Karpas-422 (cell line): ENCODE results near the gene PEF1. TPM values are rescaled to one million over a fixed set of nuclear protein-coding genes. Genes with fewer than 3 reads are reported as not detected.

Experiments
- DNase-seq: peaks from one replicate; pipeline ENCODE4 v3.0.0-alpha.2; 2015
- H2AFZ ChIP-seq: fragments of 200-600 bp; sonication (generic); 2 replicates; pipeline ENCODE4 v1.6.1; 2014; ENCODE audit warnings: antibody characterized with exemption, low read length, mixed read lengths
- H3K27ac ChIP-seq: fragments of 200-600 bp; sonication (generic); 2 replicates; pipeline ENCODE4 v1.5.1; 2014; ENCODE audit warnings: mild to moderate bottlenecking, low read length, moderate library complexity
- H3K27me3 ChIP-seq: fragments of 200-600 bp; sonication (generic); 2 replicates; pipeline ENCODE4 v1.6.1; 2014; ENCODE audit warnings: low read length, mixed read lengths
- H3K36me3 ChIP-seq: fragments of 200-600 bp; sonication (generic); 2 replicates; pipeline ENCODE4 v1.6.1; 2014; ENCODE audit warnings: low read length, mixed read lengths; ENCODE audit not compliant: insufficient read depth
- H3K4me1 ChIP-seq: fragments of 200-600 bp; sonication (generic); 2 replicates; pipeline ENCODE4 v1.6.1; 2014; ENCODE audit warnings: mild to moderate bottlenecking, low read length, mixed read lengths
- H3K4me2 ChIP-seq: fragments of 200-600 bp; sonication (generic); 2 replicates; pipeline ENCODE4 v1.6.1; 2014; ENCODE audit warnings: low read length, low read depth, mild to moderate bottlenecking; ENCODE audit not compliant: poor library complexity, severe bottlenecking
- H3K4me3 ChIP-seq: fragments of 200-600 bp; sonication (generic); 2 replicates; pipeline ENCODE4 v1.5.1; 2014; ENCODE audit warnings: mild to moderate bottlenecking, antibody characterized with exemption, low read length, mixed read lengths
- H3K79me2 ChIP-seq: fragments of 200-600 bp; sonication (generic); 2 replicates; pipeline ENCODE4 v1.6.1; 2014; ENCODE audit warnings: mild to moderate bottlenecking, low read length, mixed read lengths
- H3K9ac ChIP-seq: fragments of 200-600 bp; sonication (generic); 2 replicates; pipeline ENCODE4 v1.6.0; 2014; ENCODE audit warnings: low read length
- H3K9me2 ChIP-seq: fragments of 200-600 bp; sonication (generic), shearing (Covaris generic); replicated peaks from 2 replicates; pipeline ENCODE4 v1.6.0; 2014; ENCODE audit warnings: mild to moderate bottlenecking, low read length, moderate library complexity; ENCODE audit not compliant: insufficient read depth
- H3K9me3 ChIP-seq: fragments of 300-700, 200-600 bp; sonication (generic); 2 replicates; pipeline ENCODE4 v1.6.1; 2014; ENCODE audit warnings: low read length, mixed read lengths
- H4K20me1 ChIP-seq: fragments of 200-600 bp; sonication (generic); 2 replicates; pipeline ENCODE4 v1.6.1; 2014; ENCODE audit warnings: mild to moderate bottlenecking, antibody characterized with exemption, low read length, low read depth; ENCODE audit not compliant: insufficient read depth
- total RNA-seq: library from RNA; depleted of rRNA; stranded (reverse); fragments of >200 nt; shearing (Covaris generic); gene quantifications from 2 replicates; pipeline ENCODE4 v1.2.3, GENCODE V29; 2014; ENCODE audit warnings: low replicate concordance

PEF1 gene
- total RNA-seq, 1 experiment from 2014 or later = 53.0 TPM

- Histone ChIP-seq H4K20me1 (no peaks in the 10 kb centered on the region), H3K9ac (no peak overlapping the region), H3K4me3 (no peak overlapping the region), H3K4me2 (no peak overlapping the region), H3K9me3 (no peaks in the 10 kb centered on the region), H3K9me2 (no peaks in the 10 kb centered on the region), H3K36me3 (no peaks in the 10 kb centered on the region), H3K4me1 (peaks cover 2% of the 10 kb centered on the region; the same call in 1 of the 2 replicates), H3K79me2 (no peaks in the 10 kb centered on the region), H3K27ac (no peak overlapping the region), H3K27me3 (no peaks in the 10 kb centered on the region), H2AFZ (no peak overlapping the region)
- no peak for DNase-seq
Observed at GRCh38 chr1:31614414-31615005, 30.2 kb downstream of the PEF1 start.

GRCh38 chr1:31609514-31610118 is 35.1 kb downstream of the PEF1 start:
- Histone ChIP-seq H3K4me3 (no peak overlapping the region), H3K36me3 (no peaks in the 10 kb centered on the region), H3K4me2 (no peak overlapping the region)

GRCh38 chr1:31607360-31607759 is 37.3 kb downstream of the PEF1 start:
- Histone ChIP-seq H3K36me3 (no peaks in the 10 kb centered on the region), H3K9ac (no peak overlapping the region), H3K4me2 (no peak overlapping the region), H3K79me2 (no peaks in the 10 kb centered on the region), H3K9me3 (no peaks in the 10 kb centered on the region), H2AFZ (no peak overlapping the region), H4K20me1 (no peaks in the 10 kb centered on the region), H3K4me3 (no peak overlapping the region), H3K27me3 (no peaks in the 10 kb centered on the region), H3K27ac (no peak overlapping the region), H3K9me2 (no peaks in the 10 kb centered on the region), H3K4me1 (peaks cover 11% of the 10 kb centered on the region)
- no peak for DNase-seq

More at GRCh38 chr1:31609514-31610118, 35.1 kb downstream of the PEF1 start:
- peaks cover 11% of the 10 kb centered on the region for H3K4me1 ChIP-seq
- no peaks in the 10 kb centered on the region for H4K20me1 ChIP-seq
- no peak for DNase-seq
- H3K9ac ChIP-seq = no peak overlapping the region
- H2AFZ ChIP-seq = no peak overlapping the region
- H3K27ac ChIP-seq = no peak overlapping the region
- no peaks in the 10 kb centered on the region for H3K79me2 ChIP-seq
- H3K27me3 ChIP-seq = no peaks in the 10 kb centered on the region
- no peaks in the 10 kb centered on the region for H3K9me2 ChIP-seq
- no peaks in the 10 kb centered on the region for H3K9me3 ChIP-seq

- peaks cover 11% of the 10 kb centered on the region for H3K4me1 ChIP-seq
- H3K79me2 ChIP-seq = no peaks in the 10 kb centered on the region
- H3K9ac ChIP-seq = no peak overlapping the region
- DNase-seq = peak; percentile 80
- no peaks in the 10 kb centered on the region for H4K20me1 ChIP-seq
- H3K36me3 ChIP-seq = no peaks in the 10 kb centered on the region
- H2AFZ ChIP-seq = peak overlapping the region; percentile 87
- no peak overlapping the region for H3K4me3 ChIP-seq
- H3K27ac ChIP-seq = no peak overlapping the region
- H3K9me3 ChIP-seq = no peaks in the 10 kb centered on the region
- no peaks in the 10 kb centered on the region for H3K9me2 ChIP-seq
- no peaks in the 10 kb centered on the region for H3K27me3 ChIP-seq
- H3K4me2 ChIP-seq = peak overlapping the region; percentile 2
Observed at GRCh38 chr1:31605908-31606427, 38.7 kb downstream of the PEF1 start.

- peaks cover 11% of the 10 kb centered on the region for H3K4me1 ChIP-seq
- no peaks in the 10 kb centered on the region for H3K9me2 ChIP-seq
- no peaks in the 10 kb centered on the region for H3K36me3 ChIP-seq
- no peaks in the 10 kb centered on the region for H3K79me2 ChIP-seq
- DNase-seq = no peak
- no peaks in the 10 kb centered on the region for H3K9me3 ChIP-seq
- no peak overlapping the region for H3K27ac ChIP-seq
- no peak overlapping the region for H3K4me2 ChIP-seq
- H3K4me3 ChIP-seq = no peak overlapping the region
- no peak overlapping the region for H2AFZ ChIP-seq
- H4K20me1 ChIP-seq = no peaks in the 10 kb centered on the region
- no peaks in the 10 kb centered on the region for H3K27me3 ChIP-seq
- H3K9ac ChIP-seq = no peak overlapping the region
Observed at GRCh38 chr1:31602081-31602480, 42.6 kb downstream of the PEF1 start.

- no peak overlapping the region for H3K4me2 ChIP-seq
- H3K36me3 ChIP-seq = no peaks in the 10 kb centered on the region
- no peak overlapping the region for H2AFZ ChIP-seq
- no peaks in the 10 kb centered on the region for H3K9me3 ChIP-seq
- no peak overlapping the region for H3K27ac ChIP-seq
- H3K4me1 ChIP-seq = peaks cover 1% of the 10 kb centered on the region
- H3K9ac ChIP-seq = no peak overlapping the region
- no peaks in the 10 kb centered on the region for H3K79me2 ChIP-seq
- H4K20me1 ChIP-seq = no peaks in the 10 kb centered on the region
- H3K27me3 ChIP-seq = no peaks in the 10 kb centered on the region
- no peaks in the 10 kb centered on the region for H3K9me2 ChIP-seq
- no peak overlapping the region for H3K4me3 ChIP-seq
- DNase-seq = no peak
Observed at GRCh38 chr1:31600641-31601040, 44.0 kb downstream of the PEF1 start.

- Histone ChIP-seq H2AFZ (no peak overlapping the region), H3K4me1 (no peaks in the 10 kb centered on the region), H3K36me3 (no peaks in the 10 kb centered on the region), H3K27me3 (no peaks in the 10 kb centered on the region), H3K4me3 (no peak overlapping the region), H4K20me1 (no peaks in the 10 kb centered on the region), H3K9me2 (no peaks in the 10 kb centered on the region), H3K9me3 (no peaks in the 10 kb centered on the region), H3K79me2 (no peaks in the 10 kb centered on the region), H3K4me2 (no peak overlapping the region), H3K9ac (no peak overlapping the region), H3K27ac (no peak overlapping the region)
- DNase-seq = no peak
Observed at GRCh38 chr1:31598980-31599379, 45.7 kb downstream of the PEF1 start.

GRCh38 chr1:31596737-31597097 is 48.0 kb downstream of the PEF1 start:
- H3K36me3 ChIP-seq = no peaks in the 10 kb centered on the region
- no peak for DNase-seq
- no peak overlapping the region for H3K9ac ChIP-seq
- no peak overlapping the region for H3K27ac ChIP-seq
- no peaks in the 10 kb centered on the region for H4K20me1 ChIP-seq
- no peak overlapping the region for H2AFZ ChIP-seq
- H3K27me3 ChIP-seq = no peaks in the 10 kb centered on the region
- H3K4me2 ChIP-seq = no peak overlapping the region
- H3K4me3 ChIP-seq = no peak overlapping the region
- H3K9me3 ChIP-seq = no peaks in the 10 kb centered on the region
- no peaks in the 10 kb centered on the region for H3K9me2 ChIP-seq
- no peaks in the 10 kb centered on the region for H3K4me1 ChIP-seq
- H3K79me2 ChIP-seq = no peaks in the 10 kb centered on the region
